ENCODE results near the gene PEX11B. TPM values are rescaled to one million over a fixed set of nuclear protein-coding genes. Genes with fewer than 3 reads are reported as not detected.

The PEX11B gene
- polyA plus RNA-seq, 1 donor (not counting 4 experiments of a cell fraction or from before 2014, with no cell fraction given) = 97.7 TPM

- no peaks in the 10 kb centered on the region for H3K36me3 ChIP-seq (ENCODE audit: control insufficient read depth in 2 of 2, extremely low read depth in 1 of 2, insufficient read depth in 2 of 2, low read length in 2 of 2)
- no peaks in the 10 kb centered on the region for H3K9me1 ChIP-seq (ENCODE audit: control insufficient read depth, extremely low read depth, insufficient read depth, low read length)
- dilution Hi-C loops (cut with MboI; ENCODE audit: extremely low pct_ligation_motif_present, low sequenced_read_pairs) = no loop called here
- H3K9ac ChIP-seq (ENCODE audit: control insufficient read depth, extremely low read depth, insufficient read depth, low read length) = peak overlapping the region; percentile 15
- H3K4me3 ChIP-seq (ENCODE audit: control insufficient read depth in 2 of 3, extremely low read depth in 1 of 3, insufficient read depth in 2 of 3, low read depth in 1 of 3, low read length in 3 of 3) = peak overlapping the region in 2 of 3 experiments; percentile 7 to 51
- peaks cover 15% of the 10 kb centered on the region for H3K27me3 ChIP-seq (ENCODE audit: control insufficient read depth, extremely low read depth, insufficient read depth, low read length)
- H3K4me1 ChIP-seq (ENCODE audit: control insufficient read depth, extremely low read depth, insufficient read depth, low read length) = peaks cover 10% of the 10 kb centered on the region
- H3K79me2 ChIP-seq (ENCODE audit: control insufficient read depth, insufficient read depth, low read length) = no peaks in the 10 kb centered on the region
- no peaks in the 10 kb centered on the region for H4K20me1 ChIP-seq (ENCODE audit: control insufficient read depth, extremely low read depth, insufficient read depth, low read length)
- no peaks in the 10 kb centered on the region for H3K9me3 ChIP-seq (ENCODE audit: control insufficient read depth, low read depth, low read length)
- DNase-seq (ENCODE audit: low read depth, low spot score) = no peak
- H2AFZ ChIP-seq (ENCODE audit: control insufficient read depth, low read length) = peak overlapping the region; percentile 69
- TF ChIP-seq CTCF (optimal IDR thresholded peaks at IDR 0.05 in 1 of 3, IDR thresholded peaks at IDR 0.05 in 1 of 3, conservative IDR thresholded peaks at IDR 0.05 in 1 of 3; ENCODE audit: extremely low read depth in 1 of 3, insufficient read depth in 2 of 3, low read length in 3 of 3) = no peak
- H3K27ac ChIP-seq (ENCODE audit: control insufficient read depth, insufficient read depth, low read length) = no peak overlapping the region
- FAIRE-seq = no peak
- peak overlapping the region; percentile 71 for H3K4me2 ChIP-seq (ENCODE audit: control insufficient read depth, extremely low read depth, insufficient read depth, low read depth, low read length)
These were observed 46.3 kb downstream of the PEX11B start for GRCh38 chr1:145871994-145872924.

- dilution Hi-C loops (cut with MboI; ENCODE audit: extremely low pct_ligation_motif_present, low sequenced_read_pairs) = no loop called here
- Histone ChIP-seq H2AFZ (ENCODE audit: control insufficient read depth, low read length) (no peak overlapping the region), H4K20me1 (ENCODE audit: control insufficient read depth, extremely low read depth, insufficient read depth, low read length) (no peaks in the 10 kb centered on the region)
These were observed 50.3 kb downstream of the PEX11B start for GRCh38 chr1:145868232-145868631.

More at GRCh38 chr1:145868232-145868631, 50.3 kb downstream of the PEX11B start:
- no peak overlapping the region for H3K9ac ChIP-seq (ENCODE audit: control insufficient read depth, extremely low read depth, insufficient read depth, low read length)
- H3K36me3 ChIP-seq (ENCODE audit: control insufficient read depth in 2 of 2, extremely low read depth in 1 of 2, insufficient read depth in 2 of 2, low read length in 2 of 2) = no peaks in the 10 kb centered on the region
- no peak overlapping the region for H3K4me3 ChIP-seq (ENCODE audit: control insufficient read depth in 2 of 3, extremely low read depth in 1 of 3, insufficient read depth in 2 of 3, low read depth in 1 of 3, low read length in 3 of 3)
- H3K4me1 ChIP-seq (ENCODE audit: control insufficient read depth, extremely low read depth, insufficient read depth, low read length) = peaks cover 10% of the 10 kb centered on the region
- no peaks in the 10 kb centered on the region for H3K9me1 ChIP-seq (ENCODE audit: control insufficient read depth, extremely low read depth, insufficient read depth, low read length)
- FAIRE-seq = no peak
- no peak for TF ChIP-seq CTCF (optimal IDR thresholded peaks at IDR 0.05 in 1 of 3, IDR thresholded peaks at IDR 0.05 in 1 of 3, conservative IDR thresholded peaks at IDR 0.05 in 1 of 3; ENCODE audit: extremely low read depth in 1 of 3, insufficient read depth in 2 of 3, low read length in 3 of 3)
- TF ChIP-seq EZH2 (IDR thresholded peaks at IDR 0.05; ENCODE audit: low read length) = no peak
- H3K4me2 ChIP-seq (ENCODE audit: control insufficient read depth, extremely low read depth, insufficient read depth, low read depth, low read length) = no peak overlapping the region
- H3K27me3 ChIP-seq (ENCODE audit: control insufficient read depth, extremely low read depth, insufficient read depth, low read length) = peaks cover 21% of the 10 kb centered on the region
- DNase-seq (ENCODE audit: low read depth, low spot score) = no peak
- no peaks in the 10 kb centered on the region for H3K79me2 ChIP-seq (ENCODE audit: control insufficient read depth, insufficient read depth, low read length)
- H3K9me3 ChIP-seq (ENCODE audit: control insufficient read depth, low read depth, low read length) = no peaks in the 10 kb centered on the region
- no peak overlapping the region for H3K27ac ChIP-seq (ENCODE audit: control insufficient read depth, insufficient read depth, low read length)
